Fibroblast of skin of abdomen (primary cell): ENCODE results near the gene ASXL1.

ENCODE experiments used
- DNase-seq: peaks from one replicate; pipeline ENCODE4 v3.0.0-alpha.2; 2013

ASXL1 gene

GRCh38 chr20:32442630-32443373 is 84.7 kb downstream of the ASXL1 start:
- no peak for DNase-seq

- no peak for DNase-seq
Observed at GRCh38 chr20:32443386-32443974, 85.3 kb downstream of the ASXL1 start.

- no peak for DNase-seq
Observed at GRCh38 chr20:32444474-32445220, 86.5 kb downstream of the ASXL1 start.

- no peak for DNase-seq
Observed at GRCh38 chr20:32445539-32446273, 87.6 kb downstream of the ASXL1 start.

GRCh38 chr20:32446301-32447100 is 88.4 kb downstream of the ASXL1 start:
- DNase-seq: no peak

- no peak for DNase-seq
Observed at GRCh38 chr20:32447136-32448027, 89.3 kb downstream of the ASXL1 start.

- DNase-seq: no peak
Observed at GRCh38 chr20:32448306-32449056, 90.3 kb downstream of the ASXL1 start.

- DNase-seq: no peak
Observed at GRCh38 chr20:32449057-32449889, 91.1 kb downstream of the ASXL1 start.

GRCh38 chr20:32449890-32450401 is 91.8 kb downstream of the ASXL1 start:
- DNase-seq: no peak

- no peak for DNase-seq
Observed at GRCh38 chr20:32450484-32451061, 92.4 kb downstream of the ASXL1 start.

- no peak for DNase-seq
Observed at GRCh38 chr20:32451340-32451681, 93.2 kb downstream of the ASXL1 start.

GRCh38 chr20:32451682-32452461 is 93.7 kb downstream of the ASXL1 start:
- no peak for DNase-seq

- DNase-seq: no peak
Observed at GRCh38 chr20:32452776-32453466, 94.8 kb downstream of the ASXL1 start.

GRCh38 chr20:32453467-32454163 is 95.5 kb downstream of the ASXL1 start:
- DNase-seq: no peak

GRCh38 chr20:32454164-32455145 is 96.3 kb downstream of the ASXL1 start:
- no peak for DNase-seq
